ENCODE data around the gene PLXNB2.

The PLXNB2 gene

GRCh38 chr22:50286275-50286674, 21.2 kb downstream of the PLXNB2 start:
- no peak for FAIRE-seq
- no peak for DNase-seq (ENCODE audit: insufficient read length, low spot score)
- TF ChIP-seq POU2F2 (IDR thresholded peaks at IDR 0.05; ENCODE audit: low read depth, low read length) (no peak), TAF1 (IDR thresholded peaks at IDR 0.05; ENCODE audit: low read depth, low read length) (no peak), SPI1 (IDR thresholded peaks at IDR 0.05; ENCODE audit: low read depth, low read length) (no peak), POLR2A (IDR thresholded peaks at IDR 0.05; ENCODE audit: low read depth, low read length) (no peak), PAX5 (IDR thresholded peaks at IDR 0.05; ENCODE audit: insufficient read depth, low read length, severe bottlenecking) (no peak), POLR2AphosphoS5 (IDR thresholded peaks at IDR 0.05; ENCODE audit: low read depth, low read length) (no peak)

- no peak for FAIRE-seq
- TF ChIP-seq PAX5 (IDR thresholded peaks at IDR 0.05; ENCODE audit: insufficient read depth, low read length, severe bottlenecking), result no peak
- no peak for TF ChIP-seq TAF1 (IDR thresholded peaks at IDR 0.05; ENCODE audit: low read depth, low read length)
- no peak for TF ChIP-seq POU2F2 (IDR thresholded peaks at IDR 0.05; ENCODE audit: low read depth, low read length)
- no peak for TF ChIP-seq POLR2A (IDR thresholded peaks at IDR 0.05; ENCODE audit: low read depth, low read length)
- no peak for TF ChIP-seq POLR2AphosphoS5 (IDR thresholded peaks at IDR 0.05; ENCODE audit: low read depth, low read length)
- no peak for TF ChIP-seq SPI1 (IDR thresholded peaks at IDR 0.05; ENCODE audit: low read depth, low read length)
- no peak for DNase-seq (ENCODE audit: insufficient read length, low spot score)
Observed at GRCh38 chr22:50285568-50286229, 21.7 kb downstream of the PLXNB2 start.

DNA sequence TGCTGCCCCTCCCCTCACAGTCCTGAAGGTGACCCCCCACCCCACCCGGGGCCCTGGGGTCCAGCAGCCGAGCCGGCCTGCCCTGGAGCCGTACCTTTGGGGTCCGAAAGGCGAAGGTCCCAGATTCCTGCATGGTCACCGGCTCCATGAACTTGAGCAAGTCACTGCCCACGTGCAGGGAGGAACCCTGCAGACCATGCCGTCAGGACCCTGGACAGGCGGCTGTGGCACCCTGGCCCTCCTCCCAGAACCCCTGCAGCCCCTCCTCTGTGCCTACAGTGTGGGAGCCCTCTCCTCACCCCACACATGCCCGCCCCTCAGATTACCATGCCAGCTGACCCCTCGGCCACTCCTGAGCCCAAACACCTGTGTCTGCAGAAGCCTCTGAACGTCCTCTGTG, 23.0 kb downstream of the PLXNB2 start:
- DNase-seq (ENCODE audit: insufficient read length, low spot score), result no peak
- no peak for FAIRE-seq
- TF ChIP-seq POLR2A (IDR thresholded peaks at IDR 0.05; ENCODE audit: low read depth, low read length) (no peak), TAF1 (IDR thresholded peaks at IDR 0.05; ENCODE audit: low read depth, low read length) (no peak), SPI1 (IDR thresholded peaks at IDR 0.05; ENCODE audit: low read depth, low read length) (no peak), POU2F2 (IDR thresholded peaks at IDR 0.05; ENCODE audit: low read depth, low read length) (no peak), PAX5 (IDR thresholded peaks at IDR 0.05; ENCODE audit: insufficient read depth, low read length, severe bottlenecking) (no peak)

- DNase-seq (ENCODE audit: insufficient read length, low spot score) (no peak), FAIRE-seq (no peak)
- no peak for TF ChIP-seq POLR2AphosphoS5 (IDR thresholded peaks at IDR 0.05; ENCODE audit: low read depth, low read length)
- no peak for TF ChIP-seq TAF1 (IDR thresholded peaks at IDR 0.05; ENCODE audit: low read depth, low read length)
- TF ChIP-seq POLR2A (IDR thresholded peaks at IDR 0.05; ENCODE audit: low read depth, low read length), result no peak
- TF ChIP-seq PAX5 (IDR thresholded peaks at IDR 0.05; ENCODE audit: insufficient read depth, low read length, severe bottlenecking), result no peak
Observed at GRCh38 chr22:50283821-50284220, 23.6 kb downstream of the PLXNB2 start.

GRCh38 chr22:50282361-50283155, 24.9 kb downstream of the PLXNB2 start:
- FAIRE-seq, result no peak
- no peak for DNase-seq (ENCODE audit: insufficient read length, low spot score)
- TF ChIP-seq SPI1 (IDR thresholded peaks at IDR 0.05; ENCODE audit: low read depth, low read length), result no peak
- TF ChIP-seq TAF1 (IDR thresholded peaks at IDR 0.05; ENCODE audit: low read depth, low read length), result no peak
- TF ChIP-seq POLR2AphosphoS5 (IDR thresholded peaks at IDR 0.05; ENCODE audit: low read depth, low read length), result no peak
- TF ChIP-seq POLR2A (IDR thresholded peaks at IDR 0.05; ENCODE audit: low read depth, low read length), result no peak
- TF ChIP-seq POU2F2 (IDR thresholded peaks at IDR 0.05; ENCODE audit: low read depth, low read length), result no peak

GRCh38 chr22:50281957-50282356, 25.5 kb downstream of the PLXNB2 start:
- FAIRE-seq (no peak), DNase-seq (ENCODE audit: insufficient read length, low spot score) (no peak)
- TF ChIP-seq PAX5 (IDR thresholded peaks at IDR 0.05; ENCODE audit: insufficient read depth, low read length, severe bottlenecking) (no peak), POU2F2 (IDR thresholded peaks at IDR 0.05; ENCODE audit: low read depth, low read length) (no peak), POLR2A (IDR thresholded peaks at IDR 0.05; ENCODE audit: low read depth, low read length) (no peak)

- TF ChIP-seq TAF1 (IDR thresholded peaks at IDR 0.05; ENCODE audit: low read depth, low read length) (no peak), POU2F2 (IDR thresholded peaks at IDR 0.05; ENCODE audit: low read depth, low read length) (no peak), PAX5 (IDR thresholded peaks at IDR 0.05; ENCODE audit: insufficient read depth, low read length, severe bottlenecking) (no peak), POLR2A (IDR thresholded peaks at IDR 0.05; ENCODE audit: low read depth, low read length) (no peak), SPI1 (IDR thresholded peaks at IDR 0.05; ENCODE audit: low read depth, low read length) (no peak), POLR2AphosphoS5 (IDR thresholded peaks at IDR 0.05; ENCODE audit: low read depth, low read length) (no peak)
- FAIRE-seq (no peak), DNase-seq (ENCODE audit: insufficient read length, low spot score) (no peak)
Observed at GRCh38 chr22:50281384-50281760, 26.1 kb downstream of the PLXNB2 start.

DNA sequence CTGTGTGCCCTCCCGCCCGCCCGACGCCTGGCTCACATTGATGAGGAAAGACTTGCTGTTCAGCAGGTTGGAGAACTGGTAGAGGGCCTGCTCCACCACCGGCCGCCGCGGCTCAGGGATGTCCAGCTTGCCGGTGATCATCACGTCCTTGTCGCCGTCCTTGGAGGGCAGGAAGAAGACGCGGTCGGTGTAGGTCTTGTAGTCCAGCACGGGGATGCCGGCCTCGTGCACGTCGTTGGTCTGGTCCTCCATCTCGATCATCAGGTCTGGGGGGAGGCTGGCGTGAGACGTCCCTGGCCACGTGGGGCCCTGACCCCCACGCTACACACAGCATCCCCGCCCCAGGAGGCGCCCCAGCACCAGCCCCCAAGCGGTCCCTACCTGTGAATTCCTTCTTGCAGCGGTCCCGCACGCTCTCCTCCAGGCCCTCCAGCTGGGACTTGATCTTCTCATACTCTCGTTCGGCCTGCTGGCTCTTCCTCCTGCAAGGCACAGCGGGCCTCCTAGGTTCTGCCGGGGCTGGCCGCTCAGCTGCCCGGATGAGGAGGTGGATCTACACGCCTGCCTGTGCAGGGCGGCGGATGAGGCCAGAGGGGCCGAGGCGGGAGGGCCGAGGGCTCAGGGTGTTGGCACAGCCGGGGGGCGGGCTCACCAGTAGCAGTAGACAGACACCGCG, 26.6 kb downstream of the PLXNB2 start:
- DNase-seq (ENCODE audit: insufficient read length, low spot score) (no peak), FAIRE-seq (no peak)
- no peak for TF ChIP-seq POU2F2 (IDR thresholded peaks at IDR 0.05; ENCODE audit: low read depth, low read length)

- no peak for TF ChIP-seq TAF1 (IDR thresholded peaks at IDR 0.05; ENCODE audit: low read depth, low read length)
- no peak for TF ChIP-seq SPI1 (IDR thresholded peaks at IDR 0.05; ENCODE audit: low read depth, low read length)
- TF ChIP-seq POU2F2 (IDR thresholded peaks at IDR 0.05; ENCODE audit: low read depth, low read length), result no peak
- FAIRE-seq (no peak), DNase-seq (ENCODE audit: insufficient read length, low spot score) (no peak)
Observed at GRCh38 chr22:50280022-50280707, 27.3 kb downstream of the PLXNB2 start.

Measured in GM12891 (cell line).